Measurements from ENCODE around the gene KCNE3.

Gene KCNE3

GRCh38 chr11:74505911-74506310 is 38.6 kb upstream of the KCNE3 start:
- H3K9me2 ChIP-seq (ENCODE audit: low read depth, low read length) = no peaks in the 10 kb centered on the region
- H3K36me3 ChIP-seq (ENCODE audit: insufficient read depth, low read length) = no peaks in the 10 kb centered on the region
- TF ChIP-seq CTCF (IDR thresholded peaks at IDR 0.05; ENCODE audit: low read length) (no peak), EZH2 (IDR thresholded peaks at IDR 0.05; ENCODE audit: borderline replicate concordance, low read length) (no peak)
- no peaks in the 10 kb centered on the region for H3K4me1 ChIP-seq (ENCODE audit: insufficient read depth, low read length, severe bottlenecking)
- H3K9me3 ChIP-seq (ENCODE audit: low read length) = no peaks in the 10 kb centered on the region
- no peak overlapping the region for H3K4me2 ChIP-seq (ENCODE audit: low read length)
- H3K27ac ChIP-seq (ENCODE audit: low read depth, low read length, poor library complexity, severe bottlenecking) = no peak overlapping the region
- H4K20me1 ChIP-seq (ENCODE audit: insufficient read depth, low read length) = no peaks in the 10 kb centered on the region
- H3F3A ChIP-seq (ENCODE audit: insufficient read depth, low read length) = no peaks in the 10 kb centered on the region
- H3K27me3 ChIP-seq (ENCODE audit: insufficient read depth, low read length) = 0 out of 2 replicates have a peak, but pooled peaks cover 3% of the 10 kb centered on the region
- no peak overlapping the region for H3K4me3 ChIP-seq (ENCODE audit: low read depth, low read length, poor library complexity, severe bottlenecking)
- H3K79me2 ChIP-seq (ENCODE audit: insufficient read depth, low read length) = no peaks in the 10 kb centered on the region
- H3K9ac ChIP-seq (ENCODE audit: low read length) = no peak overlapping the region
- H2AFZ ChIP-seq (ENCODE audit: low read length) = no peak overlapping the region

- Histone ChIP-seq H3K27me3 (ENCODE audit: insufficient read depth, low read length) (0 out of 2 replicates have a peak, but pooled peaks cover 3% of the 10 kb centered on the region), H3K27ac (ENCODE audit: low read depth, low read length, poor library complexity, severe bottlenecking) (no peak overlapping the region), H3K9ac (ENCODE audit: low read length) (no peak overlapping the region), H3K4me1 (ENCODE audit: insufficient read depth, low read length, severe bottlenecking) (no peaks in the 10 kb centered on the region), H2AFZ (ENCODE audit: low read length) (no peak overlapping the region), H3K9me2 (ENCODE audit: low read depth, low read length) (no peaks in the 10 kb centered on the region), H3K4me2 (ENCODE audit: low read length) (no peak overlapping the region), H3K36me3 (ENCODE audit: insufficient read depth, low read length) (no peaks in the 10 kb centered on the region), H3F3A (ENCODE audit: insufficient read depth, low read length) (no peaks in the 10 kb centered on the region), H3K9me3 (ENCODE audit: low read length) (no peaks in the 10 kb centered on the region), H4K20me1 (ENCODE audit: insufficient read depth, low read length) (no peaks in the 10 kb centered on the region), H3K4me3 (ENCODE audit: low read depth, low read length, poor library complexity, severe bottlenecking) (no peak overlapping the region), H3K79me2 (ENCODE audit: insufficient read depth, low read length) (no peaks in the 10 kb centered on the region)
- no peak for TF ChIP-seq EZH2 (IDR thresholded peaks at IDR 0.05; ENCODE audit: borderline replicate concordance, low read length)
- no peak for TF ChIP-seq CTCF (IDR thresholded peaks at IDR 0.05; ENCODE audit: low read length)
Observed at GRCh38 chr11:74504100-74504691, 36.8 kb upstream of the KCNE3 start.

GRCh38 chr11:74494916-74495315 is 27.6 kb upstream of the KCNE3 start:
- no peak overlapping the region for H3K4me2 ChIP-seq (ENCODE audit: low read length)
- H3K27ac ChIP-seq (ENCODE audit: low read depth, low read length, poor library complexity, severe bottlenecking) = no peak overlapping the region
- H3F3A ChIP-seq (ENCODE audit: insufficient read depth, low read length) = no peaks in the 10 kb centered on the region
- no peak overlapping the region for H3K4me3 ChIP-seq (ENCODE audit: low read depth, low read length, poor library complexity, severe bottlenecking)
- no peak overlapping the region for H2AFZ ChIP-seq (ENCODE audit: low read length)
- no peaks in the 10 kb centered on the region for H4K20me1 ChIP-seq (ENCODE audit: insufficient read depth, low read length)
- H3K4me1 ChIP-seq (ENCODE audit: insufficient read depth, low read length, severe bottlenecking) = peaks cover 5% of the 10 kb centered on the region
- no peaks in the 10 kb centered on the region for H3K9me3 ChIP-seq (ENCODE audit: low read length)
- TF ChIP-seq EZH2 (IDR thresholded peaks at IDR 0.05; ENCODE audit: borderline replicate concordance, low read length) = no peak
- no peaks in the 10 kb centered on the region for H3K27me3 ChIP-seq (ENCODE audit: insufficient read depth, low read length)
- no peaks in the 10 kb centered on the region for H3K9me2 ChIP-seq (ENCODE audit: low read depth, low read length)
- no peaks in the 10 kb centered on the region for H3K36me3 ChIP-seq (ENCODE audit: insufficient read depth, low read length)
- H3K79me2 ChIP-seq (ENCODE audit: insufficient read depth, low read length) = no peaks in the 10 kb centered on the region
- no peak overlapping the region for H3K9ac ChIP-seq (ENCODE audit: low read length)
